Lung (tissue), 12 donors: Measurements from ENCODE around the gene ITPKB. TPM values are rescaled to one million over a fixed set of nuclear protein-coding genes. Genes with fewer than 3 reads are reported as not detected.

Experiments
- ATAC-seq: fragments of 200-7000 bp; cut with Tn5 transposase; one replicate; pipeline ENCODE4 v1.9.1; 2020; ENCODE audit warnings: moderate number of reproducible peaks; ENCODE audit not compliant: insufficient read depth, low FRiP score
- DNase-seq, 3 donors: peaks; one replicate each; pipeline ENCODE4 v3.0.0-alpha.2; 2013 to 2017
- H3K27ac ChIP-seq, 2 donors: one replicate each; pipeline ENCODE4 v1.5.1; 2013; ENCODE audit warnings: mild to moderate bottlenecking in 2 of 2, moderate library complexity in 2 of 2, control low read depth in 1 of 2, inconsistent platforms in 1 of 2, low read depth in 1 of 2, low read length in 1 of 2
- H3K27me3 ChIP-seq, 3 donors: one replicate each; pipeline ENCODE4 v1.5.1; 2013; ENCODE audit warnings: low read length in 2 of 3; ENCODE audit not compliant: control insufficient read depth in 3 of 3, insufficient read depth in 3 of 3
- H3K36me3 ChIP-seq, 4 donors: one replicate each; pipeline ENCODE4 v1.5.1; 2013; ENCODE audit warnings: low read length in 4 of 4, mild to moderate bottlenecking in 1 of 4, moderate library complexity in 1 of 4; ENCODE audit not compliant: control insufficient read depth in 4 of 4, insufficient read depth in 4 of 4
- H3K4me1 ChIP-seq, 5 donors: one replicate each; pipeline ENCODE4 v1.5.1; 2013; ENCODE audit warnings: low read length in 5 of 5, mild to moderate bottlenecking in 2 of 5, moderate library complexity in 1 of 5; ENCODE audit not compliant: control insufficient read depth in 5 of 5, insufficient read depth in 5 of 5
- H3K4me3 ChIP-seq: one replicate; pipeline ENCODE4 v1.5.1; 2013; ENCODE audit warnings: mild to moderate bottlenecking, control low read depth, moderate library complexity
- H3K9ac ChIP-seq, 2 donors: one replicate each; pipeline ENCODE4 v1.5.1; 2013; ENCODE audit warnings: low read length in 2 of 2, control low read depth in 1 of 2; ENCODE audit not compliant: insufficient read depth in 1 of 2
- H3K9me3 ChIP-seq, 4 donors: one replicate each; pipeline ENCODE4 v1.5.1; 2013; ENCODE audit warnings: low read length in 3 of 4, mild to moderate bottlenecking in 1 of 4, moderate library complexity in 1 of 4; ENCODE audit not compliant: control insufficient read depth in 4 of 4, insufficient read depth in 3 of 4
- CTCF ChIP-seq: IDR thresholded peaks from 2 replicates; pipeline ENCODE4 v1.5.1; 2012; ENCODE audit warnings: mild to moderate bottlenecking; ENCODE audit errors: control extremely low read depth, extremely low read depth
- WGBS, 2 donors: extraction: QIAGEN DNeasy Blood & Tissue Kit; methylation state at CpG; one replicate each; pipeline ENCODE4 v1.1.7; 2013; 5-methylcytosine and 5-hydroxymethylcytosine counted together
- polyA plus RNA-seq, 2 donors: library from polyadenylated mRNA; stranded (reverse); fragments of 200-250 nt; gene quantifications; one replicate each; pipeline ENCODE4 v1.2.1, GENCODE V29; 2013
- total RNA-seq, 2 donors: library from RNA; depleted of rRNA in 1 of 2; stranded (reverse); fragments of >200 nt in 1 of 2; gene quantifications; one replicate each; pipeline ENCODE4 v1.2.1, GENCODE V29; 2014 to 2021
- donor health status: control.
- donor health status: control.
- donor health status: Bipolar disorder and iron deficiency.
- donor health status: healthy.
- donor health status: DM: yes; HTN: yes; CAD: no.

The ITPKB gene
- total and polyA plus RNA-seq, 4 donors: 9.9 to 46.6 (median 28.1) TPM

- no peak overlapping the region for H3K9ac ChIP-seq
- H3K27ac ChIP-seq: no peak overlapping the region
- DNase-seq: peak in 2 of 3 donors; percentile 6 to 18
- WGBS, 2 donors: 86 to 92% methylated on average over 7 of the region's 7 CpGs
- H3K4me3 ChIP-seq: no peak overlapping the region
- no peak for TF ChIP-seq CTCF
- peaks cover 0 to 6% (median 0%) of the 10 kb centered on the region in 5 donors for H3K4me1 ChIP-seq
- no peak for ATAC-seq
- H3K36me3 ChIP-seq: no peaks in the 10 kb centered on the region
- H3K27me3 ChIP-seq: peaks cover 0 to 3% (median 0%) of the 10 kb centered on the region in 3 donors
- H3K9me3 ChIP-seq: peaks cover 0 to 3% (median 0%) of the 10 kb centered on the region in 4 donors
Measured at GRCh38 chr1:226762988-226763904, 24.2 kb upstream of the ITPKB start.

GRCh38 chr1:226762055-226762454 is 23.0 kb upstream of the ITPKB start:
- no peaks in the 10 kb centered on the region for H3K36me3 ChIP-seq
- H3K27me3 ChIP-seq: peaks cover 0 to 3% (median 0%) of the 10 kb centered on the region in 3 donors
- peaks cover 0 to 3% (median 0%) of the 10 kb centered on the region in 4 donors for H3K9me3 ChIP-seq
- no peak for DNase-seq
- H3K4me3 ChIP-seq: no peak overlapping the region
- ATAC-seq: no peak
- no peak overlapping the region for H3K27ac ChIP-seq
- TF ChIP-seq CTCF: no peak
- WGBS, 2 donors: 87 to 90% methylated on average over 4 of the region's 4 CpGs
- H3K9ac ChIP-seq: no peak overlapping the region
- peaks cover 0 to 6% (median 0%) of the 10 kb centered on the region in 5 donors for H3K4me1 ChIP-seq

- no peak for DNase-seq
- no peak overlapping the region for H3K4me3 ChIP-seq
Measured at GRCh38 chr1:226761322-226761721, 22.2 kb upstream of the ITPKB start.

More at GRCh38 chr1:226761322-226761721, 22.2 kb upstream of the ITPKB start:
- Histone ChIP-seq H3K9me3 (peaks cover 0 to 3% (median 0%) of the 10 kb centered on the region in 4 donors), H3K36me3 (no peaks in the 10 kb centered on the region), H3K27me3 (peaks cover 0 to 3% (median 0%) of the 10 kb centered on the region in 3 donors), H3K9ac (no peak overlapping the region), H3K27ac (no peak overlapping the region), H3K4me1 (peaks cover 0 to 6% (median 0%) of the 10 kb centered on the region in 5 donors)
- no peak for TF ChIP-seq CTCF
- no peak for ATAC-seq
- 45 to 54% methylated on average over 1 of the region's 1 CpG for WGBS, 2 donors
